HCT116 (cell line): ENCODE measurements around the gene MAPK1IP1L. TPM values are rescaled to one million over a fixed set of nuclear protein-coding genes. Genes with fewer than 3 reads are reported as not detected.

Experiments
- ATAC-seq: fragments of 200-7000 bp; cut with Tn5 transposase; 2 replicates; pipeline ENCODE4 v1.9.1; 2020; ENCODE audit warnings: mild to moderate bottlenecking, moderate library complexity
- BruUV-seq: library from RNA; stranded (reverse); fragments of 400-500 nt; replicated peaks from 2 replicates; lab custom pipeline; 2021; lab: Mats Ljungman, UMichigan
- CTCF ChIA-PET: fragments of 300-600 bp; sonication (Branson Sonifier 250); formaldehyde crosslinking; loops from one replicate; lab custom pipeline; 2021; ENCODE audit warnings: antibody characterized with exemption; lab: Charles Lee
- POLR2A ChIA-PET: fragments of 300-600, 350-600 bp; sonication (Branson Sonifier 250); formaldehyde crosslinking; loops from one replicate; lab custom pipeline; 2021; ENCODE audit warnings: antibody characterized with exemption; lab: Charles Lee
- RAD21 ChIA-PET, 2 experiments: fragments of 300-600 bp; sonication (Branson Sonifier 250); formaldehyde crosslinking; loops; one replicate each; lab custom pipeline; 2023; ENCODE audit warnings: low total read pairs in 2 of 2; ENCODE audit not compliant: uncharacterized antibody in 2 of 2, unreplicated experiment in 2 of 2, low non-redundant PET in 1 of 2; lab: Charles Lee
- DNase-seq: peaks from one replicate; pipeline ENCODE4 v3.0.0-alpha.2; 2010; ENCODE audit warnings: low read depth, low spot score
- H2AFZ ChIP-seq: fragments of 200-600 bp; shearing (Covaris generic), sonication (generic); 2 replicates; pipeline ENCODE4 v1.6.1; 2017; ENCODE audit warnings: low read depth, mixed run types, mixed read lengths, antibody characterized with exemption, low read length; ENCODE audit not compliant: poor library complexity, severe bottlenecking
- H3K27ac ChIP-seq: 2 replicates; pipeline ENCODE4 v1.5.1; 2012; ENCODE audit warnings: low read depth, low read length
- H3K27me3 ChIP-seq: fragments of 200-600 bp; sonication (generic); 2 replicates; pipeline ENCODE4 v1.6.1; 2016; ENCODE audit warnings: mixed run types, low read length, mixed read lengths; ENCODE audit not compliant: insufficient read depth
- H3K36me3 ChIP-seq, 2 experiments: fragments of 200-500 bp in 1 of 2; fragments of 200-600 bp in 1 of 2; sonication (Bioruptor generic) in 1 of 2; sonication (generic) in 1 of 2; 2 replicates each; pipeline versions ENCODE4 v1.5.1 to v1.6.1; 2014 to 2016; ENCODE audit warnings: low read length in 2 of 2, inconsistent platforms in 1 of 2, mixed read lengths in 1 of 2, mixed run types in 1 of 2; ENCODE audit not compliant: insufficient read depth in 2 of 2, control insufficient read depth in 1 of 2
- H3K4me1 ChIP-seq, 2 experiments: fragments of 200-600 bp in 1 of 2; sonication (generic) in 1 of 2; 2 replicates each; pipeline versions ENCODE4 v1.5.1 to v1.6.1; 2012 to 2017; ENCODE audit warnings: low read length in 2 of 2, inconsistent platforms in 1 of 2, mild to moderate bottlenecking in 1 of 2, mixed read lengths in 1 of 2, mixed run types in 1 of 2, moderate library complexity in 1 of 2; ENCODE audit not compliant: insufficient read depth in 2 of 2, control insufficient read depth in 1 of 2
- H3K4me2 ChIP-seq: fragments of 200-600 bp; sonication (generic); 2 replicates; pipeline ENCODE4 v1.6.1; 2017; ENCODE audit warnings: mixed run types, low read length, mixed read lengths
- H3K4me3 ChIP-seq, 2 experiments: fragments of 200-600 bp in 1 of 2; sonication (generic) in 1 of 2; replicated peaks in 1 of 2; 2 replicates each; pipeline ENCODE4 v1.5.1; 2011 to 2016; ENCODE audit warnings: low read length in 2 of 2, control low read depth in 1 of 2, low read depth in 1 of 2, mild to moderate bottlenecking in 1 of 2, mixed read lengths in 1 of 2, mixed run types in 1 of 2
- H3K79me2 ChIP-seq: fragments of 200-600 bp; sonication (generic); 2 replicates; pipeline ENCODE4 v1.6.1; 2017; ENCODE audit warnings: mild to moderate bottlenecking, mixed run types, low read length, moderate library complexity, mixed read lengths; ENCODE audit not compliant: insufficient read depth
- H3K9ac ChIP-seq: fragments of 200-600 bp; sonication (generic); 2 replicates; pipeline ENCODE4 v1.6.1; 2016; ENCODE audit warnings: low read length, mixed read lengths
- H3K9me2 ChIP-seq: fragments of 200-600 bp; sonication (generic), shearing (Covaris generic); 2 replicates; pipeline ENCODE4 v1.6.1; 2017; ENCODE audit warnings: mixed run types, mild to moderate bottlenecking, moderate library complexity; ENCODE audit not compliant: insufficient read depth
- H3K9me3 ChIP-seq, 2 experiments: fragments of 200-500 bp in 1 of 2; fragments of 200-600 bp in 1 of 2; sonication (Bioruptor generic) in 1 of 2; sonication (generic) in 1 of 2; 2 replicates each; pipeline ENCODE4 v1.6.1; 2014 to 2017; ENCODE audit warnings: low read length in 2 of 2, mixed read lengths in 2 of 2, inconsistent platforms in 1 of 2, low read depth in 1 of 2, mild to moderate bottlenecking in 1 of 2, mixed run types in 1 of 2, moderate library complexity in 1 of 2; ENCODE audit not compliant: control insufficient read depth in 1 of 2, insufficient read depth in 1 of 2
- H4K20me1 ChIP-seq: fragments of 200-600 bp; sonication (generic), shearing (Covaris generic); 2 replicates; pipeline ENCODE4 v1.6.1; 2017; ENCODE audit warnings: mixed run types, mild to moderate bottlenecking, moderate library complexity; ENCODE audit not compliant: insufficient read depth
- ATF3 ChIP-seq: IDR thresholded peaks from 2 replicates; pipeline ENCODE4 v1.6.1; 2012
- CBX3 ChIP-seq: IDR thresholded peaks from 2 replicates; pipeline ENCODE4 v1.6.1; 2012; ENCODE audit warnings: low read depth
- CEBPB ChIP-seq: IDR thresholded peaks from 2 replicates; pipeline ENCODE4 v1.6.1; 2012; ENCODE audit warnings: low read depth
- ELF1 ChIP-seq: IDR thresholded peaks from 2 replicates; pipeline ENCODE4 v1.6.1; 2012; ENCODE audit warnings: low read depth, borderline replicate concordance
- EZH2 ChIP-seq: fragments of 200-600 bp; sonication (generic); IDR thresholded peaks from 2 replicates; pipeline ENCODE4 v1.6.1; 2017; ENCODE audit warnings: antibody characterized with exemption, mixed run types
- FOSL1 ChIP-seq: IDR thresholded peaks from 2 replicates; pipeline ENCODE4 v1.6.1; 2012; ENCODE audit warnings: low read depth
- JUND ChIP-seq: IDR thresholded peaks from 2 replicates; pipeline ENCODE4 v1.6.1; 2012
- POLR2A ChIP-seq: IDR thresholded peaks from 2 replicates; pipeline ENCODE4 v1.7.0; 2011; ENCODE audit warnings: borderline replicate concordance; ENCODE audit not compliant: insufficient read depth, insufficient read length; ENCODE audit errors: extremely low read depth
- POLR2AphosphoS5 ChIP-seq: IDR thresholded peaks from 2 replicates; pipeline ENCODE4 v1.6.1; 2011; ENCODE audit warnings: mild to moderate bottlenecking, low read depth, low read length, moderate library complexity
- RAD21 ChIP-seq: IDR thresholded peaks from 2 replicates; pipeline ENCODE4 v1.6.1; 2012; ENCODE audit warnings: low read depth, mild to moderate bottlenecking
- REST ChIP-seq: IDR thresholded peaks from 2 replicates; pipeline ENCODE4 v1.6.1; 2012; ENCODE audit warnings: low read depth
- SIN3A ChIP-seq: IDR thresholded peaks from 2 replicates; pipeline ENCODE4 v1.6.1; 2012; ENCODE audit warnings: low read depth
- SP1 ChIP-seq: IDR thresholded peaks from 2 replicates; pipeline ENCODE4 v1.6.1; 2012; ENCODE audit warnings: low read depth
- TCF7L2 ChIP-seq: IDR thresholded peaks from 2 replicates; pipeline ENCODE4 v1.7.0; 2011; ENCODE audit warnings: borderline replicate concordance, inconsistent platforms; ENCODE audit not compliant: insufficient read depth, insufficient read length; ENCODE audit errors: extremely low read depth
- YY1 ChIP-seq: IDR thresholded peaks from 2 replicates; pipeline ENCODE4 v1.6.1; 2011; ENCODE audit warnings: low read length, low read depth, moderate library complexity, mild to moderate bottlenecking; ENCODE audit not compliant: insufficient replicate concordance; ENCODE audit errors: extremely low read depth
- ZBTB33 ChIP-seq: IDR thresholded peaks from 2 replicates; pipeline ENCODE4 v1.6.1; 2011; ENCODE audit warnings: mild to moderate bottlenecking, low read length, moderate library complexity; ENCODE audit not compliant: insufficient replicate concordance; ENCODE audit errors: extremely low read depth
- ZNF274 ChIP-seq: fragments of 200-500 bp; sonication (Bioruptor generic); IDR thresholded peaks from 2 replicates; pipeline ENCODE4 v1.6.1; 2014; ENCODE audit warnings: mild to moderate bottlenecking, low read depth, low read length, inconsistent platforms
- intact Hi-C: fragments of 100-400 bp; cut with micrococcal nuclease; formaldehyde crosslinking; loops from 2 replicates; pipeline ENCODE4 v1.10.0; 2022
- total RNA-seq: library from RNA; stranded (reverse); gene quantifications from one replicate; pipeline ENCODE4 v1.2.1, GENCODE V29; 2021; ENCODE audit not compliant: unreplicated experiment
- TF ChIP-seq, protein P1 (sequence below), 3 experiments: fragments of 200-600 bp in 1 of 3; sonication (generic) in 1 of 3; IDR thresholded peaks in 2 of 3; conservative IDR thresholded peaks in 1 of 3; 2 replicates each; pipeline ENCODE4 v1.5.1; 2012 to 2017; ENCODE audit warnings: low read depth in 2 of 3, low read length in 2 of 3, antibody characterized with exemption in 1 of 3, borderline replicate concordance in 1 of 3, control low read depth in 1 of 3, mild to moderate bottlenecking in 1 of 3, mixed read lengths in 1 of 3, mixed run types in 1 of 3, moderate library complexity in 1 of 3; ENCODE audit not compliant: insufficient read depth in 1 of 3

Gene MAPK1IP1L
- total RNA-seq, 1 experiment from 2014 or later = 101 TPM

GRCh38 chr14:55052269-55052930, 953 bp downstream of the MAPK1IP1L start:
- no peak for ATAC-seq
- no peaks in the 10 kb centered on the region for H3K27me3 ChIP-seq
- no peaks in the 10 kb centered on the region for H3K9me3 ChIP-seq
- BruUV-seq = TSS peak; percentile 48
- TF ChIP-seq SIN3A (no peak), SP1 (no peak; the same call in 1 of the 2 replicates), TCF7L2 (no peak), JUND (no peak), POLR2AphosphoS5 (no peak), ZBTB33 (no peak), RAD21 (no peak), CEBPB (no peak), FOSL1 (no peak), REST (no peak), ELF1 (no peak), ATF3 (no peak), EZH2 (no peak), CBX3 (no peak), ZNF274 (no peak), YY1 (no peak), POLR2A (no peak)
- TF ChIP-seq, protein P1, sequence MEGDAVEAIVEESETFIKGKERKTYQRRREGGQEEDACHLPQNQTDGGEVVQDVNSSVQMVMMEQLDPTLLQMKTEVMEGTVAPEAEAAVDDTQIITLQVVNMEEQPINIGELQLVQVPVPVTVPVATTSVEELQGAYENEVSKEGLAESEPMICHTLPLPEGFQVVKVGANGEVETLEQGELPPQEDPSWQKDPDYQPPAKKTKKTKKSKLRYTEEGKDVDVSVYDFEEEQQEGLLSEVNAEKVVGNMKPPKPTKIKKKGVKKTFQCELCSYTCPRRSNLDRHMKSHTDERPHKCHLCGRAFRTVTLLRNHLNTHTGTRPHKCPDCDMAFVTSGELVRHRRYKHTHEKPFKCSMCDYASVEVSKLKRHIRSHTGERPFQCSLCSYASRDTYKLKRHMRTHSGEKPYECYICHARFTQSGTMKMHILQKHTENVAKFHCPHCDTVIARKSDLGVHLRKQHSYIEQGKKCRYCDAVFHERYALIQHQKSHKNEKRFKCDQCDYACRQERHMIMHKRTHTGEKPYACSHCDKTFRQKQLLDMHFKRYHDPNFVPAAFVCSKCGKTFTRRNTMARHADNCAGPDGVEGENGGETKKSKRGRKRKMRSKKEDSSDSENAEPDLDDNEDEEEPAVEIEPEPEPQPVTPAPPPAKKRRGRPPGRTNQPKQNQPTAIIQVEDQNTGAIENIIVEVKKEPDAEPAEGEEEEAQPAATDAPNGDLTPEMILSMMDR (IDR thresholded peaks at IDR 0.05 in 2 of 3, conservative IDR thresholded peaks at IDR 0.05 in 1 of 3; ENCODE audit: borderline replicate concordance in 1 of 3, insufficient read depth in 1 of 3, low read depth in 2 of 3, low read length in 2 of 3) = no peak
- TF ChIP-seq, all 23 proteins: peak for 0
- Histone ChIP-seq H3K9ac (peak overlapping the region; percentile 98), H3K36me3 (peaks cover 0 to 6% of the 10 kb centered on the region in 2 experiments; a peak in 2 of 4 replicates), H3K9me2 (no peaks in the 10 kb centered on the region), H3K4me3 (peak overlapping the region; percentile 66 to 97), H3K4me1 (peaks cover 4 to 21% of the 10 kb centered on the region in 2 experiments; a peak in 3 of 4 replicates), H3K79me2 (peaks cover 55% of the 10 kb centered on the region), H3K4me2 (peak overlapping the region; percentile 81), H4K20me1 (peaks cover 26% of the 10 kb centered on the region; the same call in 1 of the 2 replicates), H2AFZ (no peak overlapping the region), H3K27ac (peak overlapping the region; percentile 99)
- CTCF ChIA-PET = interaction anchor here (0.7 to 1.9 kb wide), 4 partner anchors 13 to 38 kb away, joined by 3 to 10 read pairs (median 6); partner anchors contain the start of genes SOCS4 and WDHD1
- POLR2A ChIA-PET = interaction anchor here (1.2 to 2.7 kb wide), 6 partner anchors 11 to 149 kb away, joined by 3 to 11 read pairs (median 6); partner anchors contain the start of genes GCH1, SOCS4 and WDHD1
- RAD21 ChIA-PET = no interaction called here
- intact Hi-C loops = no loop called here
- DNase-seq = no peak
